Vagina (tissue), 2 donors: Measurements from ENCODE around the gene KRT6A. TPM values are rescaled to one million over a fixed set of nuclear protein-coding genes. Genes with fewer than 3 reads are reported as not detected.
A peak's percentile ranks its signal among the peaks of the same experiment; 100 is the strongest.

Experiments
- DNase-seq, 2 donors: peaks; one replicate each; pipeline ENCODE4 v3.0.0-alpha.2; 2017; ENCODE audit errors: extremely low spot score in 2 of 2
- H3K27ac ChIP-seq: fragments of 200-600 bp; sonication (generic); one replicate; pipeline ENCODE4 v1.5.1; 2019
- H3K27me3 ChIP-seq: fragments of 200-600 bp; sonication (generic); one replicate; pipeline ENCODE4 v1.5.1; 2019
- H3K36me3 ChIP-seq, 2 donors: fragments of 200-600 bp; sonication (generic); one replicate each; pipeline ENCODE4 v1.5.1; 2017 to 2019
- H3K4me1 ChIP-seq: fragments of 200-600 bp; sonication (generic); one replicate; pipeline ENCODE4 v1.5.1; 2019
- H3K4me3 ChIP-seq, 2 donors: fragments of 200-600 bp; sonication (generic); 1 replicate in 1 of 2; 2 replicates in 1 of 2; pipeline ENCODE4 v1.5.1; 2016 to 2019
- H3K9me3 ChIP-seq: fragments of 200-600 bp; sonication (generic); one replicate; pipeline ENCODE4 v1.5.1; 2019
- CTCF ChIP-seq, 3 experiments: fragments of 450-650 bp in 2 of 3; fragments of 200-600 bp in 1 of 3; sonication (generic) in 1 of 3; IDR thresholded peaks; one replicate each; pipeline ENCODE4 v1.5.1; 2017 to 2019; ENCODE audit warnings: antibody characterized with exemption in 3 of 3, mild to moderate bottlenecking in 2 of 3, moderate library complexity in 2 of 3
- POLR2A ChIP-seq, 2 donors: fragments of 450-650 bp; IDR thresholded peaks; one replicate each; pipeline ENCODE4 v1.6.1; 2017; ENCODE audit warnings: antibody characterized with exemption in 2 of 2, mild to moderate bottlenecking in 2 of 2, moderate library complexity in 2 of 2
- POLR2AphosphoS5 ChIP-seq, 2 donors: sonication (generic); formaldehyde crosslinking; IDR thresholded peaks; one replicate each; pipeline ENCODE4 v1.9.0; 2017; ENCODE audit warnings: antibody characterized with exemption in 2 of 2, mild to moderate bottlenecking in 2 of 2, low read depth in 1 of 2; ENCODE audit not compliant: insufficient read depth in 1 of 2
- intact Hi-C: fragments of 100-400 bp; cut with DNase I; formaldehyde crosslinking; loops from one replicate; pipeline ENCODE4 v1.15.1; 2023
- total RNA-seq: library from RNA; depleted of rRNA; stranded (reverse); fragments of >200 nt; gene quantifications from one replicate; pipeline ENCODE4 v1.2.3, GENCODE V29; 2016

The KRT6A gene
- total RNA-seq, 1 donor from 2014 or later: 7,258 TPM

GRCh38 chr12:52529846-52530245 is 36.8 kb upstream of the KRT6A start:
- Histone ChIP-seq H3K36me3 (no peaks in the 10 kb centered on the region), H3K27me3 (no peaks in the 10 kb centered on the region), H3K4me3 (no peak overlapping the region), H3K4me1 (peaks cover 15% of the 10 kb centered on the region), H3K27ac (no peak overlapping the region), H3K9me3 (no peaks in the 10 kb centered on the region)
- TF ChIP-seq POLR2AphosphoS5 (IDR thresholded peaks at IDR 0.05; ENCODE audit: insufficient read depth in 1 of 2, low read depth in 1 of 2) (no peak), POLR2A (IDR thresholded peaks at IDR 0.05) (no peak), CTCF (IDR thresholded peaks at IDR 0.05) (no peak)
- intact Hi-C loops: no loop called here
- no peak for DNase-seq

- Histone ChIP-seq H3K27ac (no peak overlapping the region), H3K36me3 (no peaks in the 10 kb centered on the region), H3K4me1 (peaks cover 18% of the 10 kb centered on the region), H3K9me3 (no peaks in the 10 kb centered on the region), H3K4me3 (no peak overlapping the region), H3K27me3 (no peaks in the 10 kb centered on the region)
- no peak for DNase-seq
- intact Hi-C loops: no loop called here
- no peak for TF ChIP-seq CTCF (IDR thresholded peaks at IDR 0.05)
- TF ChIP-seq POLR2A (IDR thresholded peaks at IDR 0.05): no peak
- TF ChIP-seq POLR2AphosphoS5 (IDR thresholded peaks at IDR 0.05; ENCODE audit: insufficient read depth in 1 of 2, low read depth in 1 of 2): no peak
Observed at GRCh38 chr12:52529417-52529816, 36.4 kb upstream of the KRT6A start.

GRCh38 chr12:52528641-52529143 is 35.6 kb upstream of the KRT6A start:
- no peaks in the 10 kb centered on the region for H3K36me3 ChIP-seq
- DNase-seq: no peak
- H3K4me1 ChIP-seq: peaks cover 24% of the 10 kb centered on the region
- H3K27me3 ChIP-seq: no peaks in the 10 kb centered on the region
- H3K4me3 ChIP-seq: no peak overlapping the region
- no peak overlapping the region for H3K27ac ChIP-seq
- TF ChIP-seq POLR2A (IDR thresholded peaks at IDR 0.05): no peak
- intact Hi-C loops: no loop called here
- H3K9me3 ChIP-seq: no peaks in the 10 kb centered on the region

- no peaks in the 10 kb centered on the region for H3K27me3 ChIP-seq
- H3K4me3 ChIP-seq: no peak overlapping the region
- H3K9me3 ChIP-seq: no peaks in the 10 kb centered on the region
- DNase-seq: peak; percentile 77 to 80
- H3K4me1 ChIP-seq: peaks cover 24% of the 10 kb centered on the region
- no peak for TF ChIP-seq POLR2AphosphoS5 (IDR thresholded peaks at IDR 0.05; ENCODE audit: insufficient read depth in 1 of 2, low read depth in 1 of 2)
- no peak for TF ChIP-seq CTCF (IDR thresholded peaks at IDR 0.05)
- TF ChIP-seq POLR2A (IDR thresholded peaks at IDR 0.05): no peak
- intact Hi-C loops: no loop called here
- no peaks in the 10 kb centered on the region for H3K36me3 ChIP-seq
- no peak overlapping the region for H3K27ac ChIP-seq
Observed at GRCh38 chr12:52527121-52527800, 34.2 kb upstream of the KRT6A start.

GRCh38 chr12:52526511-52526951 is 33.5 kb upstream of the KRT6A start:
- DNase-seq: peak in 1 of 2 donors; percentile 79
- H3K36me3 ChIP-seq: no peaks in the 10 kb centered on the region
- H3K4me1 ChIP-seq: peaks cover 24% of the 10 kb centered on the region
- H3K27ac ChIP-seq: no peak overlapping the region
- no peaks in the 10 kb centered on the region for H3K27me3 ChIP-seq
- intact Hi-C loops: no loop called here
- no peak overlapping the region for H3K4me3 ChIP-seq
- H3K9me3 ChIP-seq: no peaks in the 10 kb centered on the region
- no peak for TF ChIP-seq POLR2AphosphoS5 (IDR thresholded peaks at IDR 0.05; ENCODE audit: insufficient read depth in 1 of 2, low read depth in 1 of 2)
- no peak for TF ChIP-seq CTCF (IDR thresholded peaks at IDR 0.05)
- TF ChIP-seq POLR2A (IDR thresholded peaks at IDR 0.05): no peak
